GM19468 (cell line): Measurements from ENCODE around the gene CD72.
"Not testable (repeated sequence)": the region's sequence is repeated elsewhere in the genome, so short reads cannot be mapped to it uniquely, and the experiment has no call there.

Experiments
- ATAC-seq: cut with Tn5 transposase; IDR thresholded peaks from one replicate; pipeline ENCODE4 v1.9.1; 2021; ENCODE audit warnings: mild to moderate bottlenecking, moderate library complexity, moderate number of reproducible peaks; ENCODE audit not compliant: unreplicated experiment; ENCODE audit errors: extremely low read depth

Gene CD72

GRCh38 chr9:35598866-35599590 is 19.2 kb downstream of the CD72 start:
- no peak for ATAC-seq

- not testable (repeated sequence) for ATAC-seq
Observed at GRCh38 chr9:35596907-35597306, 21.3 kb downstream of the CD72 start.

- no peak for ATAC-seq
Observed at GRCh38 chr9:35594471-35594870, 23.7 kb downstream of the CD72 start.

- no peak for ATAC-seq
Observed at GRCh38 chr9:35593581-35593980, 24.6 kb downstream of the CD72 start.

- ATAC-seq, result not testable (repeated sequence)
Observed at GRCh38 chr9:35588506-35588905, 29.7 kb downstream of the CD72 start.

GRCh38 chr9:35584681-35585080 is 33.5 kb downstream of the CD72 start:
- not testable (repeated sequence) for ATAC-seq

- not testable (repeated sequence) for ATAC-seq
Observed at GRCh38 chr9:35583521-35583920, 34.7 kb downstream of the CD72 start.

- ATAC-seq, result not testable (repeated sequence)
Observed at GRCh38 chr9:35579659-35580227, 38.5 kb downstream of the CD72 start.

GRCh38 chr9:35579130-35579529 is 39.1 kb downstream of the CD72 start:
- ATAC-seq, result no peak

GRCh38 chr9:35577486-35577885 is 40.7 kb downstream of the CD72 start:
- no peak for ATAC-seq

GRCh38 chr9:35575478-35575877 is 42.7 kb downstream of the CD72 start:
- ATAC-seq, result no peak

- no peak for ATAC-seq
Observed at GRCh38 chr9:35574578-35575122, 43.6 kb downstream of the CD72 start.

GRCh38 chr9:35570709-35571504 is 47.3 kb downstream of the CD72 start:
- no peak for ATAC-seq

GRCh38 chr9:35569206-35569605 is 49.0 kb downstream of the CD72 start:
- no peak for ATAC-seq

GRCh38 chr9:35568196-35568595 is 50.0 kb downstream of the CD72 start:
- no peak for ATAC-seq

GRCh38 chr9:35566417-35566816 is 51.8 kb downstream of the CD72 start:
- ATAC-seq, result no peak

- ATAC-seq, result no peak
Observed at GRCh38 chr9:35564658-35565061, 53.6 kb downstream of the CD72 start.

GRCh38 chr9:35563791-35564197 is 54.4 kb downstream of the CD72 start:
- ATAC-seq, result no peak

- ATAC-seq, result no peak
Observed at GRCh38 chr9:35562895-35563780, 55.1 kb downstream of the CD72 start.
